M059J (cell line): Measurements from ENCODE around the gene MAPT. TPM values are rescaled to one million over a fixed set of nuclear protein-coding genes. Genes with fewer than 3 reads are reported as not detected.

Experiments used
- DNase-seq: peaks from one replicate; pipeline ENCODE4 v3.0.0-alpha.2; 2012; ENCODE audit warnings: low read depth
- total RNA-seq: library from RNA; depleted of rRNA; stranded (reverse); fragments of >200 nt; shearing (Covaris generic); gene quantifications from 2 replicates; pipeline ENCODE4 v1.2.3, GENCODE V29; 2014; rRNA removed

The MAPT gene
- total RNA-seq: 0.15 and 0.20 TPM in 2 replicates

- DNase-seq: peak; percentile 79
Observed at GRCh38 chr17:45894022-45894784, at the start of gene MAPT. MAPT (plus strand) TSS chr17:45894554; CDS start chr17:45962338, 67,784 bp downstream.

GRCh38 chr17:45844695-45845375 lies 49.5 kb upstream of the MAPT start, which contains the start of gene SPPL2C:
SPPL2C (plus strand) TSS chr17:45844881; CDS start chr17:45844907, 26 bp downstream.
- DNase-seq: no peak

- no peak for DNase-seq
Observed at GRCh38 chr17:45845376-45846185, 48.8 kb upstream of the MAPT start.

GRCh38 chr17:45846223-45846622 lies 48.1 kb upstream of the MAPT start:
- DNase-seq: no peak

- no peak for DNase-seq
Observed at GRCh38 chr17:45846646-45847045, 47.7 kb upstream of the MAPT start.

GRCh38 chr17:45847101-45847500 lies 47.3 kb upstream of the MAPT start:
- no peak for DNase-seq

GRCh38 chr17:45847747-45848146 lies 46.6 kb upstream of the MAPT start:
- DNase-seq: no peak

- no peak for DNase-seq
Observed at GRCh38 chr17:45848405-45848804, 45.9 kb upstream of the MAPT start.

- DNase-seq: no peak
Observed at GRCh38 chr17:45848868-45849535, 45.4 kb upstream of the MAPT start.

- no peak for DNase-seq
Observed at GRCh38 chr17:45849536-45849990, 44.8 kb upstream of the MAPT start.

GRCh38 chr17:45850011-45850410 lies 44.3 kb upstream of the MAPT start:
- DNase-seq: no peak

- DNase-seq: no peak
Observed at GRCh38 chr17:45850468-45850867, 43.9 kb upstream of the MAPT start.

- no peak for DNase-seq
Observed at GRCh38 chr17:45851022-45851421, 43.3 kb upstream of the MAPT start.

GRCh38 chr17:45851464-45851863 lies 42.9 kb upstream of the MAPT start:
- DNase-seq: no peak

- no peak for DNase-seq
Observed at GRCh38 chr17:45851873-45852272, 42.5 kb upstream of the MAPT start.

GRCh38 chr17:45852535-45853297 lies 41.6 kb upstream of the MAPT start:
- DNase-seq: peak; percentile 52

- DNase-seq: no peak
Observed at GRCh38 chr17:45854209-45854608, 40.1 kb upstream of the MAPT start.

- peak; percentile 26 for DNase-seq
Observed at GRCh38 chr17:45855691-45856336, 38.5 kb upstream of the MAPT start.

GRCh38 chr17:45857977-45858708 lies 36.2 kb upstream of the MAPT start:
- DNase-seq: peak; percentile 35

GRCh38 chr17:45861165-45861564 lies 33.2 kb upstream of the MAPT start:
- no peak for DNase-seq
